Activated CD4-positive, alpha-beta T cell treated with anti-CD3 and anti-CD28 coated beads, Interleukin-2, amount 10 ng/mL, durations not matched to agents 24 days and 14 days (primary cell): ENCODE results near the gene ZNF575. TPM values are rescaled to one million over a fixed set of nuclear protein-coding genes. Genes with fewer than 3 reads are reported as not detected.

Source experiments
- DNase-seq: peaks from one replicate; pipeline ENCODE4 v3.0.0; 2022
- H3K27ac Mint-ChIP-seq: one replicate; pipeline ENCODE4 v1.8.0; 2022; ENCODE audit warnings: mild to moderate bottlenecking, mixed read lengths
- H3K27me3 Mint-ChIP-seq: one replicate; pipeline ENCODE4 v1.8.0; 2022; ENCODE audit warnings: mixed read lengths
- H3K36me3 Mint-ChIP-seq: one replicate; pipeline ENCODE4 v1.8.0; 2022; ENCODE audit warnings: low read depth, mild to moderate bottlenecking, mixed read lengths
- H3K4me1 Mint-ChIP-seq: one replicate; pipeline ENCODE4 v1.8.0; 2021; ENCODE audit warnings: mixed read lengths
- H3K4me3 Mint-ChIP-seq: one replicate; pipeline ENCODE4 v1.8.0; 2022; ENCODE audit warnings: mild to moderate bottlenecking, moderate library complexity, mixed read lengths
- H3K9me3 Mint-ChIP-seq: one replicate; pipeline ENCODE4 v1.8.0; 2021; ENCODE audit warnings: mixed read lengths
- intact Hi-C: fragments of 100-400 bp; cut with micrococcal nuclease; formaldehyde crosslinking; loops from one replicate; pipeline ENCODE4 v1.15.1; 2023
- total RNA-seq: library from RNA; stranded (reverse); gene quantifications from 2 replicates; pipeline ENCODE4 v1.2.3, GENCODE V29; 2022

The ZNF575 gene
- 1.8 and 2.4 TPM in 2 replicates for total RNA-seq

GRCh38 chr19:43532962-43533545 lies at the start of gene ZNF575:
TSS of gene ZNF575 (plus strand) at chr19:43533188. CDS start at chr19:43534423, 1,235 bp downstream.
- intact Hi-C loops: loop anchor here (1.0 to 5.0 kb wide), 7 partner anchors 8 to 234 kb away; partner anchors contain the start of genes IRGQ, PHLDB3, PINLYP and SMG9
- peak; percentile 95 for DNase-seq
- Mint-ChIP-seq H3K27me3 (no peaks in the 10 kb centered on the region), H3K27ac (peak within 1 kb of the TSS; percentile 95), H3K36me3 (peaks cover 10% of the 10 kb centered on the region), H3K4me3 (peak within 1 kb of the TSS; percentile 83), H3K9me3 (no peaks in the 10 kb centered on the region), H3K4me1 (peaks cover 20% of the 10 kb centered on the region)

GRCh38 chr19:43483281-43483680 lies 49.7 kb upstream of the ZNF575 start:
- intact Hi-C loops: no loop called here
- DNase-seq: no peak

GRCh38 chr19:43485951-43486350 lies 47.0 kb upstream of the ZNF575 start:
- H3K4me1 Mint-ChIP-seq: no peaks in the 10 kb centered on the region
- no peak for DNase-seq
- peaks cover 6% of the 10 kb centered on the region for H3K36me3 Mint-ChIP-seq
- H3K9me3 Mint-ChIP-seq: no peaks in the 10 kb centered on the region
- no peak overlapping the region for H3K27ac Mint-ChIP-seq
- H3K27me3 Mint-ChIP-seq: no peaks in the 10 kb centered on the region
- H3K4me3 Mint-ChIP-seq: no peak overlapping the region
- intact Hi-C loops: no loop called here

More at GRCh38 chr19:43483281-43483680, 49.7 kb upstream of the ZNF575 start:
- Mint-ChIP-seq H3K27me3 (no peaks in the 10 kb centered on the region), H3K27ac (no peak overlapping the region), H3K4me3 (no peak overlapping the region), H3K36me3 (peaks cover 3% of the 10 kb centered on the region), H3K9me3 (no peaks in the 10 kb centered on the region), H3K4me1 (no peaks in the 10 kb centered on the region)

GRCh38 chr19:43486412-43486811 lies 46.6 kb upstream of the ZNF575 start:
- no peaks in the 10 kb centered on the region for H3K27me3 Mint-ChIP-seq
- H3K9me3 Mint-ChIP-seq: no peaks in the 10 kb centered on the region
- H3K4me3 Mint-ChIP-seq: no peak overlapping the region
- no peak for DNase-seq
- H3K27ac Mint-ChIP-seq: no peak overlapping the region
- intact Hi-C loops: no loop called here
- no peaks in the 10 kb centered on the region for H3K4me1 Mint-ChIP-seq
- peaks cover 6% of the 10 kb centered on the region for H3K36me3 Mint-ChIP-seq

- Mint-ChIP-seq H3K36me3 (peaks cover 6% of the 10 kb centered on the region), H3K27ac (no peak overlapping the region), H3K27me3 (no peaks in the 10 kb centered on the region), H3K9me3 (no peaks in the 10 kb centered on the region), H3K4me3 (no peak overlapping the region), H3K4me1 (no peaks in the 10 kb centered on the region)
- no peak for DNase-seq
- intact Hi-C loops: no loop called here
Observed at GRCh38 chr19:43488179-43488578, 44.8 kb upstream of the ZNF575 start.

- Mint-ChIP-seq H3K4me1 (no peaks in the 10 kb centered on the region), H3K36me3 (peaks cover 7% of the 10 kb centered on the region), H3K27ac (no peak overlapping the region), H3K27me3 (no peaks in the 10 kb centered on the region), H3K4me3 (no peak overlapping the region), H3K9me3 (no peaks in the 10 kb centered on the region)
- intact Hi-C loops: no loop called here
- DNase-seq: no peak
Observed at GRCh38 chr19:43489310-43489709, 43.7 kb upstream of the ZNF575 start.

- no peaks in the 10 kb centered on the region for H3K9me3 Mint-ChIP-seq
- no peaks in the 10 kb centered on the region for H3K27me3 Mint-ChIP-seq
- no peak for DNase-seq
- H3K36me3 Mint-ChIP-seq: peaks cover 10% of the 10 kb centered on the region
- intact Hi-C loops: no loop called here
- no peak overlapping the region for H3K4me3 Mint-ChIP-seq
- H3K27ac Mint-ChIP-seq: peak overlapping the region; percentile 43
- no peaks in the 10 kb centered on the region for H3K4me1 Mint-ChIP-seq
Observed at GRCh38 chr19:43489979-43490599, 42.9 kb upstream of the ZNF575 start.

- intact Hi-C loops: no loop called here
- DNase-seq: no peak
- no peaks in the 10 kb centered on the region for H3K4me1 Mint-ChIP-seq
- no peak overlapping the region for H3K4me3 Mint-ChIP-seq
- no peaks in the 10 kb centered on the region for H3K27me3 Mint-ChIP-seq
- H3K27ac Mint-ChIP-seq: no peak overlapping the region
- H3K36me3 Mint-ChIP-seq: peaks cover 14% of the 10 kb centered on the region
- H3K9me3 Mint-ChIP-seq: no peaks in the 10 kb centered on the region
Observed at GRCh38 chr19:43490759-43491158, 42.2 kb upstream of the ZNF575 start.

GRCh38 chr19:43495082-43495481 lies 37.9 kb upstream of the ZNF575 start:
- H3K27ac Mint-ChIP-seq: no peak overlapping the region
- H3K27me3 Mint-ChIP-seq: no peaks in the 10 kb centered on the region
- H3K4me3 Mint-ChIP-seq: no peak overlapping the region
- DNase-seq: no peak
- no peaks in the 10 kb centered on the region for H3K4me1 Mint-ChIP-seq
- intact Hi-C loops: no loop called here
- H3K36me3 Mint-ChIP-seq: peaks cover 24% of the 10 kb centered on the region
- H3K9me3 Mint-ChIP-seq: no peaks in the 10 kb centered on the region

GRCh38 chr19:43496960-43497359 lies 36.0 kb upstream of the ZNF575 start:
- H3K9me3 Mint-ChIP-seq: no peaks in the 10 kb centered on the region
- H3K27ac Mint-ChIP-seq: no peak overlapping the region
- H3K4me1 Mint-ChIP-seq: peaks cover 2% of the 10 kb centered on the region
- no peak overlapping the region for H3K4me3 Mint-ChIP-seq
- no peaks in the 10 kb centered on the region for H3K27me3 Mint-ChIP-seq
- intact Hi-C loops: no loop called here
- no peak for DNase-seq
- peaks cover 28% of the 10 kb centered on the region for H3K36me3 Mint-ChIP-seq

GRCh38 chr19:43498233-43498842 lies 34.6 kb upstream of the ZNF575 start:
- H3K27me3 Mint-ChIP-seq: no peaks in the 10 kb centered on the region
- no peak for DNase-seq
- peak overlapping the region; percentile 31 for H3K27ac Mint-ChIP-seq
- H3K36me3 Mint-ChIP-seq: peaks cover 36% of the 10 kb centered on the region
- peaks cover 8% of the 10 kb centered on the region for H3K4me1 Mint-ChIP-seq
- H3K4me3 Mint-ChIP-seq: no peak overlapping the region
- H3K9me3 Mint-ChIP-seq: no peaks in the 10 kb centered on the region
- intact Hi-C loops: no loop called here

GRCh38 chr19:43499042-43499441 lies 33.9 kb upstream of the ZNF575 start:
- Mint-ChIP-seq H3K36me3 (peaks cover 36% of the 10 kb centered on the region), H3K4me1 (peaks cover 11% of the 10 kb centered on the region), H3K27ac (no peak overlapping the region), H3K27me3 (no peaks in the 10 kb centered on the region), H3K9me3 (no peaks in the 10 kb centered on the region), H3K4me3 (no peak overlapping the region)
- intact Hi-C loops: no loop called here
- DNase-seq: no peak

- Mint-ChIP-seq H3K27ac (no peak overlapping the region), H3K27me3 (no peaks in the 10 kb centered on the region), H3K4me1 (peaks cover 25% of the 10 kb centered on the region), H3K9me3 (no peaks in the 10 kb centered on the region), H3K36me3 (peaks cover 36% of the 10 kb centered on the region), H3K4me3 (no peak overlapping the region)
- intact Hi-C loops: loop anchor here (2.0 kb wide), 1 partner anchor 27 kb away; no protein-coding TSS in a partner anchor
- no peak for DNase-seq
Observed at GRCh38 chr19:43501661-43502418, 31.1 kb upstream of the ZNF575 start.
